Keratinocyte (primary cell): ENCODE results near the gene MAIP1. TPM values are rescaled to one million over a fixed set of nuclear protein-coding genes. Genes with fewer than 3 reads are reported as not detected.

Experiments used
- DNase-seq: peaks from one replicate; pipeline ENCODE4 v3.0.0-alpha.2; 2011; ENCODE audit warnings: low read depth, missing footprints, low spot score
- FAIRE-seq: peaks from 2 replicates; lab custom pipeline; 2011; peaks lifted over from hg19 to GRCh38; lab: Jason Lieb, UNC
- H2AFZ ChIP-seq: 2 replicates; pipeline ENCODE4 v1.6.0; 2012; ENCODE audit warnings: low read length, control low read depth, inconsistent platforms; ENCODE audit not compliant: control insufficient read depth
- H3K27ac ChIP-seq: 2 replicates; pipeline ENCODE4 v1.5.1; 2011; ENCODE audit warnings: low read length; ENCODE audit not compliant: control insufficient read depth, insufficient read depth
- H3K27me3 ChIP-seq: 3 replicates; pipeline ENCODE4 v1.6.0; 2011; ENCODE audit warnings: low read length; ENCODE audit not compliant: control insufficient read depth, insufficient read depth; ENCODE audit errors: extremely low read depth
- H3K36me3 ChIP-seq, 2 experiments: 2 replicates in 1 of 2; 3 replicates in 1 of 2; pipeline ENCODE4 v1.5.1; 2011; ENCODE audit warnings: low read length in 2 of 2, mild to moderate bottlenecking in 1 of 2; ENCODE audit not compliant: control insufficient read depth in 2 of 2, insufficient read depth in 2 of 2; ENCODE audit errors: extremely low read depth in 1 of 2
- H3K4me1 ChIP-seq: 3 replicates; pipeline ENCODE4 v1.5.1; 2011; ENCODE audit warnings: low read length; ENCODE audit not compliant: control insufficient read depth, insufficient read depth; ENCODE audit errors: extremely low read depth
- H3K4me2 ChIP-seq: 3 replicates; pipeline ENCODE4 v1.6.0; 2011; ENCODE audit warnings: low read depth, low read length; ENCODE audit not compliant: control insufficient read depth, insufficient read depth; ENCODE audit errors: extremely low read depth
- H3K4me3 ChIP-seq, 3 experiments: fragments of 200-600 bp in 1 of 3; sonication (generic) in 1 of 3; 2 replicates in 2 of 3; 3 replicates in 1 of 3; pipeline ENCODE4 v1.5.1; 2011 to 2016; ENCODE audit warnings: low read length in 3 of 3, mild to moderate bottlenecking in 3 of 3, control low read depth in 2 of 3, inconsistent platforms in 1 of 3, low read depth in 1 of 3, mixed read lengths in 1 of 3, mixed run types in 1 of 3, moderate library complexity in 1 of 3; ENCODE audit not compliant: control insufficient read depth in 2 of 3, insufficient read depth in 2 of 3; ENCODE audit errors: extremely low read depth in 1 of 3
- H3K79me2 ChIP-seq: 2 replicates; pipeline ENCODE4 v1.6.0; 2012; ENCODE audit warnings: low read length; ENCODE audit not compliant: control insufficient read depth, insufficient read depth
- H3K9ac ChIP-seq: 3 replicates; pipeline ENCODE4 v1.6.0; 2011; ENCODE audit warnings: low read length; ENCODE audit not compliant: control insufficient read depth, insufficient read depth; ENCODE audit errors: extremely low read depth
- H3K9me1 ChIP-seq: 3 replicates; pipeline ENCODE4 v1.6.0; 2011; ENCODE audit warnings: low read length; ENCODE audit not compliant: control insufficient read depth, insufficient read depth; ENCODE audit errors: extremely low read depth
- H3K9me3 ChIP-seq: 2 replicates; pipeline ENCODE4 v1.5.1; 2012; ENCODE audit warnings: low read depth, low read length; ENCODE audit not compliant: control insufficient read depth
- H4K20me1 ChIP-seq: 3 replicates; pipeline ENCODE4 v1.6.0; 2011; ENCODE audit warnings: low read length; ENCODE audit not compliant: control insufficient read depth, insufficient read depth; ENCODE audit errors: extremely low read depth
- CTCF ChIP-seq, 3 experiments: IDR thresholded peaks in 1 of 3; conservative IDR thresholded peaks in 1 of 3; optimal IDR thresholded peaks in 1 of 3; 2 replicates in 2 of 3; 3 replicates in 1 of 3; pipeline versions ENCODE3 to v1.5.1; 2011; ENCODE audit warnings: low read length in 3 of 3, mild to moderate bottlenecking in 3 of 3, moderate library complexity in 2 of 3, control low read depth in 1 of 3, inconsistent platforms in 1 of 3; ENCODE audit not compliant: insufficient read depth in 2 of 3; ENCODE audit errors: extremely low read depth in 1 of 3
- EZH2 ChIP-seq: IDR thresholded peaks from one replicate; pipeline ENCODE4 v1.6.1; 2012; ENCODE audit warnings: inconsistent platforms, mild to moderate bottlenecking, low read length, moderate library complexity
- dilution Hi-C: fragments of 300-500 bp; cut with MboI; formaldehyde crosslinking; loops from one replicate; pipeline ENCODE4 v1.7.0; 2020; ENCODE audit warnings: low sequenced_read_pairs; ENCODE audit not compliant: extremely low pct_ligation_motif_present
- polyA plus RNA-seq, 5 experiments: library from polyadenylated mRNA; depleted of rRNA in 3 of 5; stranded (reverse) in 3 of 5; stranded (forward) in 1 of 5; unstranded in 1 of 5; fragments of >200 nt; gene quantifications; 1 replicate in 1 of 5; 2 replicates in 3 of 5; 3 replicates in 1 of 5; pipeline versions ENCODE4 v1.2.1 to v1.2.3, GENCODE V29; 2011 to 2012; ENCODE audit warnings: missing spikeins in 2 of 5, low read depth in 1 of 5, low replicate concordance in 1 of 5

Gene MAIP1
- polyA plus RNA-seq, 1 donor (not counting 4 experiments of a cell fraction or from before 2014, with no cell fraction given), result 17.4 TPM

GRCh38 chr2:199992296-199992695, 36.9 kb downstream of the MAIP1 start:
- Histone ChIP-seq H3K4me3 (no peak overlapping the region), H3K79me2 (no peaks in the 10 kb centered on the region), H3K4me1 (peaks cover 4% of the 10 kb centered on the region), H3K9me3 (no peaks in the 10 kb centered on the region), H3K27me3 (no peaks in the 10 kb centered on the region), H3K9ac (no peak overlapping the region), H3K4me2 (no peak overlapping the region), H4K20me1 (no peaks in the 10 kb centered on the region), H3K27ac (no peak overlapping the region), H2AFZ (no peak overlapping the region), H3K9me1 (no peaks in the 10 kb centered on the region), H3K36me3 (no peaks in the 10 kb centered on the region)
- TF ChIP-seq EZH2 (no peak), CTCF (optimal IDR thresholded peaks at IDR 0.05 in 1 of 3, IDR thresholded peaks at IDR 0.05 in 1 of 3, conservative IDR thresholded peaks at IDR 0.05 in 1 of 3; ENCODE audit: extremely low read depth in 1 of 3, insufficient read depth in 2 of 3, low read length in 3 of 3) (no peak)
- DNase-seq, result no peak
- dilution Hi-C loops, result no loop called here
- no peak for FAIRE-seq

- H3K9me1 ChIP-seq, result no peaks in the 10 kb centered on the region
- H3K4me1 ChIP-seq, result peaks cover 3% of the 10 kb centered on the region
- H3K27me3 ChIP-seq, result no peaks in the 10 kb centered on the region
- H3K9me3 ChIP-seq, result no peaks in the 10 kb centered on the region
- dilution Hi-C loops, result no loop called here
- no peak for DNase-seq
- H3K9ac ChIP-seq, result no peak overlapping the region
- H2AFZ ChIP-seq, result no peak overlapping the region
- H3K36me3 ChIP-seq, result no peaks in the 10 kb centered on the region
- no peak for FAIRE-seq
- TF ChIP-seq EZH2, result no peak
- no peaks in the 10 kb centered on the region for H4K20me1 ChIP-seq
- H3K4me3 ChIP-seq, result no peak overlapping the region
- no peaks in the 10 kb centered on the region for H3K79me2 ChIP-seq
- H3K27ac ChIP-seq, result no peak overlapping the region
- H3K4me2 ChIP-seq, result no peak overlapping the region
These were observed 39.0 kb downstream of the MAIP1 start for GRCh38 chr2:199994371-199994770.

- no peak overlapping the region for H3K9ac ChIP-seq
- H4K20me1 ChIP-seq, result no peaks in the 10 kb centered on the region
- dilution Hi-C loops, result no loop called here
- DNase-seq (no peak), FAIRE-seq (no peak)
- H2AFZ ChIP-seq, result no peak overlapping the region
- no peak overlapping the region for H3K4me2 ChIP-seq
- H3K79me2 ChIP-seq, result no peaks in the 10 kb centered on the region
- no peak overlapping the region for H3K4me3 ChIP-seq
- no peak overlapping the region for H3K27ac ChIP-seq
- H3K9me3 ChIP-seq, result no peaks in the 10 kb centered on the region
- H3K4me1 ChIP-seq, result peaks cover 4% of the 10 kb centered on the region
- H3K9me1 ChIP-seq, result no peaks in the 10 kb centered on the region
- no peaks in the 10 kb centered on the region for H3K27me3 ChIP-seq
- TF ChIP-seq EZH2 (no peak), CTCF (optimal IDR thresholded peaks at IDR 0.05 in 1 of 3, IDR thresholded peaks at IDR 0.05 in 1 of 3, conservative IDR thresholded peaks at IDR 0.05 in 1 of 3; ENCODE audit: extremely low read depth in 1 of 3, insufficient read depth in 2 of 3, low read length in 3 of 3) (no peak)
- no peaks in the 10 kb centered on the region for H3K36me3 ChIP-seq
These were observed 39.5 kb downstream of the MAIP1 start for GRCh38 chr2:199994896-199995295.
